Progenitor cell of endocrine pancreas (in vitro differentiated cells): ENCODE data around the gene ZNF3. TPM values are rescaled to one million over a fixed set of nuclear protein-coding genes. Genes with fewer than 3 reads are reported as not detected.

Experiments used
- DNase-seq: peaks from one replicate; pipeline ENCODE4 v3.0.0; 2021; ENCODE audit warnings: low spot score; ENCODE audit not compliant: unreplicated experiment
- H3K27ac Mint-ChIP-seq: 2 replicates; pipeline ENCODE4 v1.8.0; 2021; ENCODE audit warnings: mild to moderate bottlenecking, moderate library complexity, mixed read lengths
- H3K27me3 Mint-ChIP-seq: 2 replicates; pipeline ENCODE4 v1.8.0; 2021; ENCODE audit warnings: mixed read lengths
- H3K36me3 Mint-ChIP-seq: 2 replicates; pipeline ENCODE4 v1.8.0; 2022; ENCODE audit warnings: mixed read lengths; ENCODE audit not compliant: insufficient read depth
- H3K4me1 Mint-ChIP-seq: 2 replicates; pipeline ENCODE4 v1.8.0; 2021; ENCODE audit warnings: low read depth, mixed read lengths
- H3K4me3 Mint-ChIP-seq: 2 replicates; pipeline ENCODE4 v1.8.0; 2021; ENCODE audit warnings: low read depth, mild to moderate bottlenecking, moderate library complexity, mixed read lengths
- H3K9me3 Mint-ChIP-seq: 2 replicates; pipeline ENCODE4 v1.8.0; 2021; ENCODE audit warnings: low read depth, mixed read lengths
- CTCF ChIP-seq: fragments of 200-600 bp; sonication (generic); IDR thresholded peaks from one replicate; pipeline ENCODE4 v1.5.0; 2021; ENCODE audit warnings: antibody characterized with exemption, mild to moderate bottlenecking; ENCODE audit not compliant: unreplicated experiment
- total RNA-seq: library from RNA; stranded (reverse); gene quantifications from 2 replicates; pipeline ENCODE4 v1.2.1, GENCODE V29; 2021

Gene ZNF3
- total RNA-seq, 1 donor from 2014 or later, result 95.1 TPM

GRCh38 chr7:100075418-100075817 lies 6.1 kb downstream of the ZNF3 start:
- H3K4me3 Mint-ChIP-seq, result no peak overlapping the region
- no peak for DNase-seq
- H3K27ac Mint-ChIP-seq, result peak overlapping the region; percentile 90
- peaks cover 56% of the 10 kb centered on the region for H3K9me3 Mint-ChIP-seq
- peaks cover 9% of the 10 kb centered on the region for H3K4me1 Mint-ChIP-seq
- peaks cover 92% of the 10 kb centered on the region for H3K36me3 Mint-ChIP-seq
- no peak for TF ChIP-seq CTCF
- H3K27me3 Mint-ChIP-seq, result no peaks in the 10 kb centered on the region

GRCh38 chr7:100074841-100075240 lies 6.7 kb downstream of the ZNF3 start:
- peaks cover 94% of the 10 kb centered on the region for H3K36me3 Mint-ChIP-seq
- H3K4me3 Mint-ChIP-seq, result no peak overlapping the region
- DNase-seq, result no peak
- peak overlapping the region; percentile 90 for H3K27ac Mint-ChIP-seq
- peaks cover 61% of the 10 kb centered on the region for H3K9me3 Mint-ChIP-seq
- no peak for TF ChIP-seq CTCF
- no peaks in the 10 kb centered on the region for H3K27me3 Mint-ChIP-seq
- peaks cover 5% of the 10 kb centered on the region for H3K4me1 Mint-ChIP-seq

GRCh38 chr7:100072462-100072861 lies 9.1 kb downstream of the ZNF3 start:
- Mint-ChIP-seq H3K27ac (peak overlapping the region; percentile 93), H3K36me3 (peaks cover 85% of the 10 kb centered on the region), H3K4me1 (no peaks in the 10 kb centered on the region), H3K4me3 (no peak overlapping the region), H3K27me3 (no peaks in the 10 kb centered on the region), H3K9me3 (peaks cover 58% of the 10 kb centered on the region)
- no peak for DNase-seq
- TF ChIP-seq CTCF, result no peak

- Mint-ChIP-seq H3K4me1 (no peaks in the 10 kb centered on the region), H3K27me3 (no peaks in the 10 kb centered on the region), H3K4me3 (peak overlapping the region; percentile 21), H3K9me3 (peaks cover 49% of the 10 kb centered on the region), H3K27ac (peak overlapping the region; percentile 93), H3K36me3 (peaks cover 78% of the 10 kb centered on the region)
- DNase-seq, result no peak
- no peak for TF ChIP-seq CTCF
These were observed 10.4 kb downstream of the ZNF3 start for GRCh38 chr7:100071018-100071723.

GRCh38 chr7:100069991-100070390 lies 11.5 kb downstream of the ZNF3 start:
- Mint-ChIP-seq H3K27ac (peak overlapping the region; percentile 89), H3K36me3 (peaks cover 76% of the 10 kb centered on the region), H3K9me3 (peaks cover 39% of the 10 kb centered on the region), H3K4me3 (no peak overlapping the region), H3K27me3 (no peaks in the 10 kb centered on the region), H3K4me1 (peaks cover 2% of the 10 kb centered on the region)
- TF ChIP-seq CTCF, result no peak
- no peak for DNase-seq
